GM12892 (cell line): ENCODE measurements around the gene KRTAP5-3.

Experiments
- POLR2A ChIP-seq: IDR thresholded peaks from 2 replicates; pipeline ENCODE4 v1.6.1; 2011; ENCODE audit warnings: low read depth, low read length, control low read depth
- POLR2AphosphoS5 ChIP-seq: IDR thresholded peaks from 2 replicates; pipeline ENCODE4 v1.6.1; 2011; ENCODE audit warnings: low read depth, low read length, control low read depth

DNA sequence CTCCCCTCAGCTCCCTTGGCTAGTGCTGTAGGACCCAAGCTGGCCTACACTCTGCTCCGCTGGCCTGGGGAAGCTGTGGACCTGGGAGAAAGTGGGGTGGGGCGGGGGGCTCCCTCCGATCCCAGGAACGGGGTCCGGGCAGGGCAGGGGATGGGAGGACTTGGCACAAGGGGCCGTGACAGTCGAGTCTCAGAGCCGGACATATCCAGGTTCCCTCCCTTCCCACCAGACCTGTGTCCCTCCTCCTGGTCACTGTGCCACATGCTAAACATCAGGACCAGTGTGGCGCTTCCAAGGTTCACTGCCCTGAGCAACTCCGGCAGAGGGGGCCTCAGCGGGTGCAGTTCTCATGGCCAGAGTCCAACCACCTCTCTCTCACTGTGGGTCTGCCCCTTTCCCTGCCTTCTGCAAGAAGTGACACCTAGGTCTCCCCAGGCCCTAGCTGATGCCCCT is 38.2 kb downstream of the KRTAP5-3 start:
- TF ChIP-seq POLR2A (no peak), POLR2AphosphoS5 (no peak)
